Measurements from ENCODE around the gene OSBPL5. TPM values are rescaled to one million over a fixed set of nuclear protein-coding genes. Genes with fewer than 3 reads are reported as not detected.

OSBPL5 gene

Small RNAs within 50 kb of the gene (small RNA-seq; reads per million reads assigned to genes)
- gene RNU1-91P (ENCODE audit: insufficient read depth) = not detected
